Measurements from ENCODE around the gene CNOT9.

Gene CNOT9

DNA sequence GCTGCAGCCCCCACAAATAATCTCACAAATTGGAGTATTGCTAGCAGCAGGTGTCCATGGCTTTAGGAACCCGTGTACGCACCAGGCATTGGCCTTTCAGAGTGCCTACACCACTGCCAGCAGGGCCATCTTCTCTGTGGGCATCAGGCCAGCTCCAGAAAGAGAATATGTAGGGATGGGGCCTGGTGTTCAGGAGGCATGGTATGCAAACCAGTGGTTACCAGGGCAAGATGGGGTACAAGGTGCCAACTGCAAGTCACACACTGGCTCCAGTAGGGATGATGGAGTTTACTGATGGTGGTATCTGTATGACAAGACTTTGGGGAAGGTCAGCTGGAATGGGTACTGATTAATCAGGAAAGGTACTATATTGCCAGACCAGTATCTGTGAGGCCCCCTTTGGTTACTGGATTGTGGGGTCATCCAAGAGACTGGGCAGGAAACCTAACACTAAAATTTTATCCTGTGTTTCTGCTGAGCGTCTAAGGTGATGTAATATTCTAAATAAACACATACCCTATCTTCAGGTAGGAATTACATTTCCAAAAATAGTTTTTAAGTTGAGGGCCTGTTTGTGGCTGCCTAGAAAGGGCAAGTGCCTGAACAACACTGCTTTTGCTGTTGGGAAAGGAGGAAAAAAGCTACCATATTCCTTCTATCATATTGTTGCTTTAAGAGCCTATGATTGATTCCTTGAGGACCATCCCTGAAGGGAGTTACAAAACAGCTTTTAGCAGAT, 9.0 kb downstream of the CNOT9 start:
- DNase-seq (ENCODE audit: extremely low read depth in 1 of 2, low read depth in 1 of 2), result no peak

DNA sequence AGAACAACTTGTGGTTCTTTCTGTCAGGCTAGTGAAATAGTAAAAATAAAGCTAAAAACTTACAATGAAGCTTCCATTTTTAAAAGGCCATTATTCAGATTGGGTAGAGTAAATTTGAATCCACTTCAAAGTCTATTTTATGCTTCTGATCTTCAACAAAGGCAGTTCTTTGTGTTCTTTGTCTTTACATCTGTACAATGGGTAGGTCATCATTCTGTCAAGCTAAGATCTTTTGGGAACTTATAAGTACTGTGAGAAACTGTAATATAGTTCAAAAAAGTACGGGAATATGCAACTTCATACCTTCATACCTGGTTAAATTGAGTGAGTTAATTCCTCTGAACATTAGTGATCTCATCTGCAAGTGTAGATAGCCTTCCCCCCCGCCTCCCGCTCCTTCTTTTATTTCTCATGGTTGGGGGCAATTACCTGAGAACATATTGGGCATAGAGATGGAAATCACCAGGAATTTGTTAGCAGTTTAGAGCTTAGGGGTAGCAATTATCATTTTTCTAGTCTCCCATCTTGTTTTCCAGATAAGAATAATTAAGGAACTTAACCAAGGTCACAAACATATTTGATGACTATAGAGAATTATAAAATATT, 9.7 kb downstream of the CNOT9 start:
- DNase-seq (ENCODE audit: extremely low read depth in 1 of 2, low read depth in 1 of 2), result no peak

DNA sequence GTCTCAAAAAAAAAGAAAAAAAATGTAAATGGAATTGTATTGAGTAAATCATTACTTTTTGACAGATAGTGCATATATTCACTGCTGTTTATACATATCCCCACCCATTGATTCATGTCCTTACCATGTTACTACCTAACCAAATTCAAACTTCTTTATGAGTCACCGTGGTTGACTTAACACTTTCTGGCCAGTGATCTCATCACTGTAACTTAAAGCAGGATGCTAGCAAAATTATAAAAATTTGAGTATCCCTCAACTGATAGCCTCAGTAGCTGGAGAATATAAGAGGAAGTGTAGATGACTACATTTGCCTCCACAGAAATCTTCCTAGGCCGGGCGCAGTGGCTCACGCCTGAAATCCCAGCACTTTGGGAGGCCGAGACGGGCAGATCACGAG, 13.4 kb downstream of the CNOT9 start:
- no peak for DNase-seq (ENCODE audit: extremely low read depth in 1 of 2, low read depth in 1 of 2)

GRCh38 chr2:218583983-218584850, 15.6 kb downstream of the CNOT9 start:
- DNase-seq (ENCODE audit: extremely low read depth in 1 of 2, low read depth in 1 of 2), result no peak

DNA sequence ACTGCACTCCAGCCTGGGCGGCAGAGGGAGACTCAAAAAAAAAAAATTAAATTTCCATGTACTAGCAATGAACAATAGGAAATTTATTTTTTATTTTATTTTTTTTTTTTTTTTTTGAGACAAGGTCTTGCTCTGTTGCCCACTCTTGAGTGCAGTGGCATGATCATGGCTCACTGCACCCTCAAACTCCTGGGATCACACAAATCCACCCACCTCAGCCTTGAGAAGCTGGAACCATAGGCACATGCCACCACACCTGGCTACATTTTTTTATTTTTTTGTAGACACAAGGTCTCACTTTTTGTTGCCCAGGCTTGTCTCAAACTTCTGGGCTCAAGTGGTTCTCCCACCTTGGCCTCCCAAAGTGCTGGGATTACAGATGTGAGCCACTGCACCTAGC, 16.9 kb downstream of the CNOT9 start:
- no peak for DNase-seq (ENCODE audit: extremely low read depth in 1 of 2, low read depth in 1 of 2)

DNA sequence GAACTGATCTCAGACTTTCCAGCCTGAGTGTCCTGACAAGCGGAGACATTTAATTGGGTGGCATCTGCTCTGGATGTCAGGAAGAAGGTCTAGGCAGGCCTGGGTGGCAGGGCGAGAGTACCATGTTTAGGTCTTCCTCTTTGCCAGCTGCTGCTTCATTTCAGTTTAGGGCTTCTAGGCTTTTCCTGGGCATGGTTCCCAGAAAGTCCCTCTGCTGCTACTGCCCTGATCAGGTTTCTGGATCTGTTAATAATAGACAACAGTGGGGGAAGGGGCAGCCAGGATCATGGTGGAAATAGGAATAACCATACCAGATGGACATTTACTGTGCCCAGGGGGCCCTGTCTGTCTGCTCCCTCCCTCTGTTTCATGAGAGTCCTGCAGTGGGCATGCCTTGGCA, 36.8 kb downstream of the CNOT9 start:
- DNase-seq (ENCODE audit: extremely low read depth in 1 of 2, low read depth in 1 of 2), result no peak

- no peak for DNase-seq (ENCODE audit: extremely low read depth in 1 of 2, low read depth in 1 of 2)
Measured at GRCh38 chr2:218607436-218608115, 38.9 kb downstream of the CNOT9 start, which contains the start of gene PLCD4. PLCD4 (plus strand) TSS chr2:218607899; CDS start chr2:218615740, 7,841 bp downstream.

DNA sequence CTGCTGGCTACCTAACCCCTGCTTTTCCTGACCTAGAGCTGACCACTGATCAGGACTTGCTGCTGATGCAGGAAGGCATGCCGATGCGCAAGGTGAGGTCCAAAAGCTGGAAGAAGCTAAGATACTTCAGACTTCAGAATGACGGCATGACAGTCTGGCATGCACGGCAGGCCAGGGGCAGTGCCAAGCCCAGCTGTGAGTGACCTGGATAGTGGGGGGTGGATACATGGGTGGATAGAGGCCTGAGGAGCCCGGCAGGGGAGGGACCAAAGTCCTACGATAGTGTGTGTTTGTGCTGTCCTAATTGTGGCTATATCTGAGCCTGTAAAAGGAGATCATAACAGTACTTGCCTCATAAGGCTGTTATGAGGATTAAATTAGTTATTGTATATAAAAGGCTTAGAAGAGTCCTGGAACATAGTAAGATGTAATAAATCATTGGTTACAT, 47.3 kb downstream of the CNOT9 start:
- no peak for DNase-seq (ENCODE audit: extremely low read depth in 1 of 2, low read depth in 1 of 2)

- no peak for DNase-seq (ENCODE audit: extremely low read depth in 1 of 2, low read depth in 1 of 2)
Measured at GRCh38 chr2:218618102-218618860, 49.6 kb downstream of the CNOT9 start.

- DNase-seq (ENCODE audit: extremely low read depth in 1 of 2, low read depth in 1 of 2), result no peak
Measured at GRCh38 chr2:218621007-218621406, 52.4 kb downstream of the CNOT9 start.

GRCh38 chr2:218622606-218623365, 54.1 kb downstream of the CNOT9 start:
- no peak for DNase-seq (ENCODE audit: extremely low read depth in 1 of 2, low read depth in 1 of 2)

DNA sequence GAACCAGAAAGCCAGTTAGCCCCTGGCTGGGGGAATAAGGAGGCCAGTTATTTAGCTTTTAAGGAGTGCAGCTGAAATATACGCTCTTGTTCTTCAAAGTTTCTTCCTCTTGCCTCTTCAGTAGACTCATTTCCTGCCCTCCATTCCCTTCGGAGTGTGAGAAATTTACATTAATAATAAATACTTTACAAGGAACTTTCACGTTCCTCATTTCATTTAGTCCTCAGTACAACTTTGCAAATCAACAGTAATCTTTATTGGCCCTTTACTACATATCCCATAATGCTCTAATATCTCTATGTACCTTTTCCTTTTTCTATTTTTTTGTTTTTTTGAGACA, 54.7 kb downstream of the CNOT9 start:
- DNase-seq (ENCODE audit: extremely low read depth in 1 of 2, low read depth in 1 of 2), result no peak

GRCh38 chr2:218626369-218626768, 57.7 kb downstream of the CNOT9 start:
- DNase-seq (ENCODE audit: extremely low read depth in 1 of 2, low read depth in 1 of 2), result no peak

- DNase-seq (ENCODE audit: extremely low read depth in 1 of 2, low read depth in 1 of 2), result no peak
Measured at GRCh38 chr2:218627939-218628338, 59.3 kb downstream of the CNOT9 start.

DNA sequence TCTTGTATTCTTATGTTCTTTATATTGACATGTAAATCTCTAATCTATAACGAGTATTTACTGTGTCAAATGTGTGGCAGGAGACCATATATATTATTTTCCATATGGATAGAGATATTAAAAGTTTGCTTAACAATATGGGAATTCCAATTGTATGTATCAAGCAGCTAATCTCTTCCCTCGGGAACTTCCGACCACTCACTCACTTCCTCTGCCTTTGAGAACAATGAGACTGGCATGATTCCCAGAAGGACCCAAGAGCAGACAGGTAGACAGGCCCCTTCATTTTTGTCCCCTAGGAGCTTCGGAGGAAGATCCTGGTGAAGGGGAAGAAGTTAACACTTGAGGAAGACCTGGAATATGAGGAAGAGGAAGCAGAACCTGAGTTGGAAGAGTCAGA, 63.2 kb downstream of the CNOT9 start:
- no peak for DNase-seq (ENCODE audit: extremely low read depth in 1 of 2, low read depth in 1 of 2)

DNA sequence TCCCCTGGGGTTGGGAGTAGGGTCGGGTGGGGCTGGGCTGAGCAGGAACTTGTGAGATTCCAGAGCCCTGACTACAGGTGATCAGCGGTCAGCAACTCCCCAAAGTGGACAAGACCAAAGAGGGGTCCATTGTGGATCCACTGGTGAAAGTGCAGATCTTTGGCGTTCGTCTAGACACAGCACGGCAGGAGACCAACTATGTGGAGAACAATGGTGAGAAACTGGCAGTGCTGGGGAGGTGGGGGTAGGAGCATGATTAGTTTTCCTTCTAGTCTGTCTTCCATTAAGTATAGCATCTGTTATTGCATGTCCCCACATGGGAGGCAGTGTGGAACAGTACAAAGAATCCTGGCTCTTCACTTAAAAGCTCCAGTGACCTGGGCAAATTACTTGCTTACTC, 67.1 kb downstream of the CNOT9 start:
- DNase-seq (ENCODE audit: extremely low read depth in 1 of 2, low read depth in 1 of 2), result no peak

GRCh38 chr2:218638372-218638771, 69.7 kb downstream of the CNOT9 start:
- no peak for DNase-seq (ENCODE audit: extremely low read depth in 1 of 2, low read depth in 1 of 2)

DNA sequence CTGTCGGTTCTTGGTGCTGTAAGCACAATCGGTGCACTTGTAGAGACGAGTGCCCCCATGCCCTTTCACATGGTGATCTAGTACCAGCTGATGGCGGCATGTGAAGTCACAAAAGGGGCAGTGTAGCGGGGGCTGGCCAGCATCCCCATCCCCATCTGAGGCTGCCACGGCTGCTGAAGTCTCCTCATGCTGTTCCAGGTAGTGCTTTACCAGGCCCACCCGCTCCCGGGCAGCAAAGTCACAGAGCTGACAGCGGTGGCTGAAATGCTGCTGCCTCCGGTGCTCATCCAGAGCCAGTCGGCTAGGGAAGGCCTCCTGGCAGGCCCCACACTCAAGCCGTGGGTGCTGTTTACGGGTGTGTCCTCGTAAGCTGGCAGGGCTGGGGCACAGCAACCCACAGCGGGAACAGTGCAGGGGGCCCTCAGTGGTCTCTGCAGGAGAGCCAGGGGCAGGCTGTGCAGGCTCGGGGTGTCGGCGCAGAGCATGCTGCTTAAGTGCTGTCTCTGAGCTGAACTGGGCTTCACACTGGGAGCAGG, 73.5 kb downstream of the CNOT9 start:
- no peak for DNase-seq (ENCODE audit: extremely low read depth in 1 of 2, low read depth in 1 of 2)

DNA sequence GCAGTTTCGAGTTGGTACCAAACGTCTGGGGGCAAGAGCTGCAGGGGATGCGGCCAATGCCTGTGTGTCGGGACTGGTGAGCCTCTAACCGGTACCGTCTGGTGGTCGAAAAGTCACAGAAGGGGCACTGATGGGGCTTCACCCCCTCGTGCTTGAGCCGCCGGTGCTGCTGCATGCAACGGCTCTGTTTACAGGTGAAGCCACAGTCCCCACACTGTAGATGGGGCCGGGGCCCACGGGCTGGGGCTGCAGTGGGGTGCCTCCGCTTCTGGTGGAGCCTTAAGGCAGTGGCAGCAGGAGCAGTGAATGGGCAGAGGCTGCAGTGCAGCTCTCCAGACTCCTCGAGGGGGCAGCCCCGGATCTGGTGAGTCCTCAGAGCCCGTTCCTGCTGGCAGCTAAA, 74.1 kb downstream of the CNOT9 start:
- DNase-seq (ENCODE audit: extremely low read depth in 1 of 2, low read depth in 1 of 2), result no peak
